GM18508 (cell line): Measurements from ENCODE around the gene PLCL2.
A peak's percentile ranks its signal among the peaks of the same experiment; 100 is the strongest.

Source experiments
- ATAC-seq: cut with Tn5 transposase; IDR thresholded peaks from one replicate; pipeline ENCODE4 v1.9.1; 2021; ENCODE audit warnings: moderate number of reproducible peaks; ENCODE audit not compliant: insufficient read depth, unreplicated experiment

PLCL2 gene

GRCh38 chr3:16911916-16912315 is 27.2 kb downstream of the PLCL2 start:
- no peak for ATAC-seq

GRCh38 chr3:16912400-16913263 is 27.9 kb downstream of the PLCL2 start:
- peak; percentile 83 for ATAC-seq

DNA sequence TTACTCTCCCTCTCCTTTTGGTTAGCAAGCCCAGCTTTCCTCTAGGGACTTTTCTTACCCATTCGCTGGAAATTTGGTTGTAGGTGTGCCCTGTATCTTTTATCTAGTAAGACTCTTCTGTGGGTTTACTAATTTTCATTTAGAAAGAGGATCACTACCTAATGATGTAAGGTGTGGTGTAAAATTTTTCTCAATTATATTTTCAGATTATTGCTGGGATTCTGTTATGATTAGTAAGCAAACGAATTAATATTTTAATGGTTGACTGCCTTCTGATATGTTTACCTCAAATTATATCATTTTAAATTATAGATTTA is 28.5 kb downstream of the PLCL2 start:
- ATAC-seq = no peak

GRCh38 chr3:16916840-16917239 is 32.1 kb downstream of the PLCL2 start:
- ATAC-seq = no peak

GRCh38 chr3:16917256-16917935 is 32.6 kb downstream of the PLCL2 start:
- ATAC-seq = no peak

DNA sequence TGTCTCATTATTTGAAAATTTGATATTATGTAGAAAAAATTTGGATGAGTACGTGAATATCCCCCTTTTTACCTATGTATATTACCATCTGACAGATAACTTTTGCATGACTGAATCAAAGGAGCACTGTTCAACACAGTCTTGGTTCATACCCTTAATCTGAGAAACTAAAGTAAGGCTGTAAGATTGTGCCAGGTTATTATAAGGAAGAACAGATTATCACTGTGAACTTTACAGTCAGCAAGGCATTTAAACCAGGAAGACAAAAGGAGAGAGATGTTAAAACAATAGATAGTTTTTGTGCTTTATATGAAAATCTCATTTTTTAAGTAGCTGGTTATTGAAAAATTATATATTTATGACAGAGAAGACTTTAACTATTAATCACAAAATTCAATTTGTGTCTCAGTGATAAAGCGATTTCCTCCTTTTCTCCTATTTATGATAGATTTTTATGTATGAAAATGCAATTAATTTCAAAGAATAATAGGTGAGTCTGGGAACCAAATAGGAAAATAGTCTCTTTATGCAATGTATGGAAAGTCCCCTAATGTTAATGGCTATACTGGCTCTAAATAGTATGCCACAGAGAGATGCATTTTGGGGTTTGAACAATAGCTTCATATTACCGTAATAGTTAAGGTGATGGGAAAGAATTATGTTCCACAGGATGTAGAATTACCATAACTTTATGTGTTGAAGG is 33.4 kb downstream of the PLCL2 start:
- ATAC-seq = no peak

GRCh38 chr3:16918683-16919025 is 33.9 kb downstream of the PLCL2 start:
- ATAC-seq = no peak

DNA sequence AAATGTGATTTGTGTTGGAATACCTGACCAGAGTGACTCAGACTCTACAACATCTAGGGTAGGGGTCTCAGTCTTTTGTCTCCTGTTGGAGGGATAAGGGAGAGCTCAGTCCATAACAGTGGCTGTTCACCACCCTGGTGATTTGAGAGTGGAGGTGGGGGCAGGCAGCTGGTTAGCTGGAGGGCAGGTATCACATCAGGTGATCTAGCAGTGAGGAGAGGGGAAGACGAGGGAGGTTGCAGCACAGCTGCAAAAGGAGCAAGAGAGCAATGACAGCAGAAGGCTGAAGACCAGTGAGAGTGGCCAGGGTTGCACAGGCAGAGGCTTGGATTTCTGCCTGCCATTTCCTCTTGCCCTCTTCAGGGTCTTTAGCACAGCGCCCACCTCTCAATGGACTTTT is 38.4 kb downstream of the PLCL2 start:
- ATAC-seq = no peak

- no peak for ATAC-seq
Observed at GRCh38 chr3:16927485-16927884, 42.7 kb downstream of the PLCL2 start.

- no peak for ATAC-seq
Observed at GRCh38 chr3:16928386-16929132, 43.8 kb downstream of the PLCL2 start.

- no peak for ATAC-seq
Observed at GRCh38 chr3:16929311-16929710, 44.6 kb downstream of the PLCL2 start.

DNA sequence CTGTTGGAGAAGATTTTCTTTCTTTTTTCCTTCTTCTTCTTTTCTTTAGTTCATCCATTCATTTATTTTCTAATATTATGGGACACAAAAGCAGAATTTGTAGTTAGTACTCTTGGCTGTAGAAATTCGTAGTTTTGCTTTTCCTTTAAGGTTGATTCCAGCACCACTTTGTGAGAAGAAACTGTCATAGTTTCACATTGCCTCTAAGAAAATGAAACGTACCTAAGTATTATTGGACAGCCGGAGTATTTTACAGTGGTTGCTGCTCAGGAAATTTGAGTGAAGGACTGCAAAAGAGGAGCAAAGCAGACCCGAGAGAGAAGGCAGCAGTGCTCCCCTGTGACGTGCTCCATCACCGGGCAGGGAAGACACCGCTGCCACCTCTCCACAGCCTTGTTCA is 48.1 kb downstream of the PLCL2 start:
- no peak for ATAC-seq

- no peak for ATAC-seq
Observed at GRCh38 chr3:16935781-16936180, 51.0 kb downstream of the PLCL2 start.

GRCh38 chr3:16936233-16936632 is 51.5 kb downstream of the PLCL2 start:
- ATAC-seq = no peak

DNA sequence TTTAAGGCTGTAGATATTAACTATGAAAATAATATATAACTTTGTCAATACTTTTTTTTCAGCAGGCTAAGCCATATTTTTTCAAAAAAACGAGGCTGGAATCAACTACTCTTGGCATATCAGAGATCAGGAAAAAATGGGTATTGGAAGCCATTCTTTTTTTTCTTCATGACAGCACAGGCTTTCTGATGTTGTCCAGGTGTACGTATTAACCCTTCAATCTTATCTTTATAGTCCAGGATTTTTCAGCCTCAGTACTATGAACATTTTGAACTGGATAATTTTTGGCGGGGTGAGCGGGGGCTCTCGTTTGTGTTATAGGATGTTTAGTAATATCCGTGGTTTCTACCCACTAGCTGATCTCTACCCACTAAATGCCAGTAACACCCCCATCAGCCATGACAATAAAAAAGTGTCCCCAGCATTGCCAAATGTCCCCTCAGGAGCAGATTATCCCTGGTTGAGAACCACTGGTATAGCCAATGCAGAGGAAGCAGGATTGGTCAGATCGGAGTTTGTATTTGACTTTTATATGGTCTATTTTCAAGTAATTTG is 52.0 kb downstream of the PLCL2 start:
- ATAC-seq = no peak

- no peak for ATAC-seq
Observed at GRCh38 chr3:16937326-16937845, 52.6 kb downstream of the PLCL2 start.

DNA sequence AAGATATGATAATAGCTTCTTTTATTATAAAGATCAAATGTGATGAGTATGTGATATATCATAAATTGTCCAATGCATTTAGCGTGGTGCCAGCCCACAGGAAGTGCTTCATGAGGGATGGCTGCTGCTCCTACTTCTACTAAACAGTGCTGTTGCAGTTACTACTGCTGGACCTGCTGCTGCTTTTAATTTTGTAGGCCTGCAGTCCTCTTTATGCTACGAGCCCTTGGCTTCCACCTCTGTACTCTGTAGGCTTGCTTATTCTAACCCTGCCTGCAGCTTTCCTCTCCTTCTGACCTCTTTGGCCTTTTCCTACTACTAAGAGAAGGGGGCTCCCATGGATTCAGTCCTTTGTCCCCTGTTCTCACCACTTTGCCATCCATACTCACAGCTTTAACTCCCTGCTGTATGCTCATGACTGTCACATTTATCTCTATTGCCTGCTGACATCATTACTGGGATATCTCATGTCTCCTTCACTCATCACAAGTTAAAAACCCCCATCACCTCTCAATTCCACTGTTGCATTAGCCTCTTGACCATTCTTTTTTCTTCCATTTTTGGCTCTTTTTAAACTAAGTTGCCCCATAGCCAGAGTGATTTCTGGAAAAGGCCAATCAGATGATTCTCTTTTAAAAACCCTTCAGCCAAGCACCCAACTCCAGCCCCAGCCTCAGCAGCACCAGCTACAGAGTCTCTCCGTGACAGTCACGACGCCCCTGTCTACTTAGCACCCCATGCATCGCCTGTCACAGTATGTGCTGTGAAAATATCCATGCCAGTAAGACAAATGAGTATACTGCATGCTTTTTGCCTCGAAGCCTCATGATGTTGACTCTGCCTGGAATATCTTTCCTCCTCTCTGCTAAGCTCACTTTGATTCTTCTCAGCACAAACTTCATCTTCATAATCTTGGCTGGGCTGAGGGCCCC is 56.3 kb downstream of the PLCL2 start:
- ATAC-seq = no peak

DNA sequence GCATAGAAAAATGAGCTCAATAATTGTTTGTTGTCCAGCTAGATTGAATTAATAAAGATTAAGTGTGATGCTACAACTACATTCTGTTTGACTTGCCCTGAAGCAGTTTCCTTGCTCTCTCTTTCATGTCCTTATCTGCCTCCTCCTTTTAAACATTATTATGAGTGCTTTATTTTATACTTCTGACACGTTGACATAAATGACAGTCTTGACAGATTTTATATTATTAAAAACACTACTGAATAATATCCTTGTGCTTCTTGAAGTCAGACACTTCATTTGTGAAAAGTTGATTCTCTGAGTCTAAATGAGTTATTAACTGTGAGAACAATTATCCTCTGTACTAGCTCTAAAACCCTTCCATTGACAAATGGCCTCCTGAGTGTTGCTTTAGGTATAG is 58.2 kb downstream of the PLCL2 start:
- ATAC-seq = no peak

DNA sequence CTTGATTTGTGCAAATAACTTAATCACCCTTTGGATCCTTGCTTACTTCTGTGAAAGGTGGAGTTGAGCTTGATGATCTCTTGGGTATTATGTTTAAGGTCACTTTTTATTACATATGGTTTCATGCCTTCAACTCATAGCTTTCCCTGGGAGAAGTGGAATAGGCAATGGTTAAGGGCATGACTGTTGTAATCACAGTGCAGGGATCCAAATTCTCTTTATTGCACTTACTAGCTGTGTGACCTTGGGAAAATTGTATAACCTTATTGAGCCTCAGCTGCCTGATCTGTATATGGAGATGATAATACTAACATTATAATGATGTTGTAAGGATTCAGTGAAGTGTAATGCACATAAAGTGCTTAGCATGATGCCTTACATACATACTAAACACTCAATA is 59.1 kb downstream of the PLCL2 start:
- ATAC-seq = no peak
